HG03064 (cell line): ENCODE measurements around the gene PGA3.
"Not testable (repeated sequence)": the region's sequence is repeated elsewhere in the genome, so short reads cannot be mapped to it uniquely, and the experiment has no call there.

Experiments
- ATAC-seq: cut with Tn5 transposase; IDR thresholded peaks from one replicate; pipeline ENCODE4 v1.9.1; 2021; ENCODE audit warnings: low read depth; ENCODE audit not compliant: unreplicated experiment

PGA3 gene

DNA sequence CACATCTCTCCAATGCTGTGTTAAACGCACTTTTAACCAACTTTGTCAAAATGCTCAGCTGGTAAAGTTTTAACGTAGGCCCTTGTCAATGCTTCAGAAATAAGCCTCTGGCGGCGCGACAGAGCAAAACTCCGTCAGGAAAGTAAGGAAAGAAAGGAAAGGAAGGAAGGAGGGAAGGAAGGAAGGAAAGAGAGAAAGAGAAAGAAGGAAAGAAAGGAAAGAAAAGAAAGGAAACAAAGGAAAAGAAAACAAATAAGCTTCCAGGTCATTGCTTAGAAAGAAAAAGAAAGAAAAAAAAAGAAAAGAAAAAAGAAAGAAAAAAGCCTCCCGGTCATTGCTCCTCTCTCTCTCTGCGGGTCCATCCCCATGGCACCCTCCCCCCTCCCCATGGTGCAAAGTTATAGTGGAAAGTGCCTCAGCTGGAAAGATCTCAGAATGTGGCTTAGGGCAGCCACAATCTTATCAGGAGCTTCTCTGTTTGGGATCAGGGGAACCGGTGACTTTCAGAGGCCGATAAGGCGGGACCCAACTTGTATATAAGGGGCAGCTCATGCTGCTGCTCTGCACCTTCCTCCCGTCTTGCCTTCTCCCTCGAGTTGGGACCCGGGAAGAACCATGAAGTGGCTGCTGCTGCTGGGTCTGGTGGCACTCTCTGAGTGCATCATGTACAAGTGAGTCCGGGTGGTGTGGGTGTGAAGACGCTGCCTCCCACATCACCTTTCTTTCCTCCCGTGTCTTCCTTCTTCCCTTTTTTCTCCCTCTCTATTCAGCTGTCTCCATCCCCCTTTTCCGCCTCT is at the start of gene PGA3:
TSS of gene PGA3 (plus strand) at position 566 of the 797 bp plus-strand sequence. CDS start at position 616, 50 bp downstream.
- not testable (repeated sequence) for ATAC-seq

DNA sequence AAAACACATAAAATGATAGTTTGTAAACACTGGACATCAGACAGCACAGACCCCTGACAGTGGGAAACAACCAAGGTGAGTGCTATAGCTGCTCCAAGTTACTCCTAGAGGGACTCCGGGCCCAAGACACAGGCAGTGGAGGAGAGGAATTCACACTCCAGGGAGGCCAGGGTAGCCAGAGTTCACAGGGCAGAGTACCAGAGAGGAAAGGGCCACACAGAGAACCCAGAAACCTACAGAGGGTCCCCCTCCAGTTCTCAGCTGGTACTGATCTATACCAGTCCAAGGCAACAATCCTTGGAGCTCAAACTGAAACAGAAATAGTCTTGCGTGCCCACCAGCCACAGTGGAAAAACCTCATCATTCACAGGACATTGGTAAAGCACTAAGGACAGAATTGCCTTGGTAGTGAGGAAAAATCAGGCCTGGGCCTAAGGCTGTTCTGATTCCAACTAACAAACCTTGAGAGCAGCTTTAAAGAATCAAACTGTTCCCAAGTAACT is 49.7 kb upstream of the PGA3 start:
- ATAC-seq: no peak

DNA sequence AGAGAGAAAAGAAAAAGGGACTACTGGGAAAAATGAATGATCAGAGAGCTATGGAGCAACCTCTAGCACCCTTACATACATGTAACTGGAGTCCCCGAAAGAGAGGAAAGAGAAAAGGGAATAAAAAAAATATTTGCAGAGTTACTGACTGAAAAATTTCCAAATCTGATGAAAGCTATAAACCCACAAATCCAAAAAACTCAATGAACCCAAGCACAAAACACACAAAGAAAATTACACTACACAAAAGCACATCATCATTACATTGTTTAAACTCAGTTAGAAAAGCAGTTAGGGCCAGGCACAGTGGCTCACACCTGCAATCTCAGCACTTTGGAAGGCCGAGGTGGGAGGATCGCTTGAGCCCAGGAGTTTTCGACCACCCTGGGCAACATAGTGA is 48.8 kb upstream of the PGA3 start:
- no peak for ATAC-seq

DNA sequence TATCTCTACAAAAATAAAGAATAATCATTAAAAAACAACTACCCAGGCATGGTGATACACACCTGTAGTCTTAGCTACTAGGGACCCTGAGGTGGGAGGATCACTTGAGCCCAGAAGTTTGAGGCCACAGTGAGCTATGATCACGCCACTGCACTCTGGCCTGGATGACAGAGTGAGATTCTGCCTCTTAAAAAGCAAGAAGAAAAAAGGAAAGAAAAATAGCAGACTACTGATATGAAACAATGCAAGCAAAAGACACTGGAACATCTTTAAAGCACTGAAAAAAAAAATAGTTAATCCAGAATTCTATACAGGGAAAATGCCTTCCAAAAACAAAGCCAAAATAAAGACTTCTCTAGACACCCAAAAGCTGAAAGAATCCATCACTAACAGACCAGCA is 48.0 kb upstream of the PGA3 start:
- ATAC-seq: no peak

DNA sequence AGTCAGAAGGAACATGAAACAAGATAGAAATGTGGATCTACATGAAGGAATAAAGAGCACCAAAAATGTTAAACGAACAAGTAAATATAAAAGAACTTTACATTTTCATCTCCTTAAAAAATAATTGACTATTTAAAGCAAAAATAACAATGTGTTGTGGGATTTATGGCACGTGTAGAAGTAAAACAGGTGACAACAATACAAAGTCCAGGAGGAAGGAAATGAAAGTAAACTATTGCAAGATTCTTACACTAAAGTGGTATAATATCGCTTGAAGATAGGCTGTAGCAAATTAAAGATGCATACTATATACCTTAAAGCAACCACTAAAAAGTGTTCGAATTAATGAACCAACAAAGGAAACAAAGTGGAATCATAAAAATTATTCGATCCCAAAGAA is 47.6 kb upstream of the PGA3 start:
- ATAC-seq: no peak

DNA sequence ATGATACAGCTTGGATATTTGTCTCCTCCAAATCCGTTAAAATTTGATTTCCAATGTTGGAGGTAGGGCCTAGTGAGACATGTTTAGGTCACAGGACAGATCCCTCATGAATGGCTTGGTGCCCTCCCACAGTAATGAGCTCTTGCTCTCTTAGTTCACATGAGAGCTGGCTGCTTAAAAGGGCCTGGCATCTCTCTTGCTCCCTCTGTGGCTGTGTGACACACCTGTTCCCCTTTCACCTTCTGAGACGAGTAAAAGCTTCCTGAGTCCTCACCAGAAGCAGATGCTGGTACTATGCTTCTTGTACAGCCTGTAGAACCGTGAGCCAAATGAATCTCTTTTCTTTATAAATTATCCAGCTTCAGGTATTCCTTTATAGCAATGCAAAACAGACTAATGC is 45.6 kb upstream of the PGA3 start:
- ATAC-seq: no peak

DNA sequence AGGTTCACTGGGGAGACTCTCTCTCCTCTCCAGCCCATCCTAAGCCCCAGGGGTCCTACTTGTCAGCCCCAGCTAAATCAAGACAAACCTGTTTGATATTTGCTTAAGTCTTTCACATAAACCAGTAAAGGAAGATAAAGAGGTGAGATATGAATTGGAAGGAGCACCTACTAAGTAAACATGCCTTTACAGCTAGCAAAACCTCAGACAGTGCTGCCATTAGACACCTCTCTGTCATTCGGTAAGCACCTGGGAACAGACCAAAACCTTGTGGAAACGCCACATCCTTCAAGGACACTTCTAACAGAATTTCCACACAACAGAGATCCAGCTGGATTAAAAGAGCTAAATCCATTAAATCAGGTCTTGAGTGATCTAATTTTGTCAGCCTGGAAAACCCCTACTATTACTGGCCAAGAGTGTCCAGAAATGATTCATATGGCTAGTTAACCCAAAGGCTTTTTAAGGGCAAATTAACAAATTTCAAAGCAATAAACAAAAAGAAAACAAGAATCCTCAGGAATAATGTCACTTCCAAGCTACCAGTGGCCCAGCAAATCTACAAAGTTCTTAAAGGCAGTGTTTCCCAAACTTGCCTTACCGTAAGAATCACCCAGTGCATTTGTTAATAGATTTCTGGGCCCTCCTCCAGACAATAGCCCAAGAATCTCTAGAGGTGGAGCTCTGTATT is 44.5 kb upstream of the PGA3 start:
- no peak for ATAC-seq

DNA sequence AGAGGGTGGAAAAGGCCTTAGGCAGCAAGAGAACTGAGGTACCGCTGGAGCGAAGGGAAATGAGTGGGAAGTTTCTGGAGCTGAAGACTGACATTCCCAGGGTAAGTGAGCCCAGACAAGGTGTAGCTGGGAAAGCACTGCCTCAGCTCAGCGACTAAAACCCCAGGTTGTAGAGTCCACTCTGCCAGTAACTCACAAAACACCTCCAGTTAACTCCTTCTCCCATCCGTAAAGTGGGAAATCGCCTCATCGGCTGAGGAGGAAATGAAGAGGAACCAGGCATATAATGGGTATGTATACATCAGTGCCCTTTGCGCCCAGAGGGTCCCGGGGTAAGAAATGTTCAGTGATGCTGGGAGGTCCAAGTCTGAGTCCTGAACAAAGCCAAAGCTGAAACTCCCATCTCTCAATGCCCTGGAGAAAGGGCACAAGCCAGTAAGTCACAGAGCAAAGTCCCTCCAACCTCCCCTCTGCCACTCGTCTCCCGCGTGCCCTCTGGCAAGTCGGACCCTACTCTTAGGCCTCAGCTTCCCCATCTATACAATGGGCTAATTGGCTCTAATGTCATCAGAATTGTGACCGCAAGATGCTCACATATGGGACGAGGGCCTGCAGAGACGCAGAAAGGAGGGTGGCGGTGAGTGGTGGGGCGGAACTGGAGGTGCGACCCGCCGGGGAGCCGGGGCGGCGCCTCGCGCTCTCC is 42.7 kb upstream of the PGA3 start:
- no peak for ATAC-seq

DNA sequence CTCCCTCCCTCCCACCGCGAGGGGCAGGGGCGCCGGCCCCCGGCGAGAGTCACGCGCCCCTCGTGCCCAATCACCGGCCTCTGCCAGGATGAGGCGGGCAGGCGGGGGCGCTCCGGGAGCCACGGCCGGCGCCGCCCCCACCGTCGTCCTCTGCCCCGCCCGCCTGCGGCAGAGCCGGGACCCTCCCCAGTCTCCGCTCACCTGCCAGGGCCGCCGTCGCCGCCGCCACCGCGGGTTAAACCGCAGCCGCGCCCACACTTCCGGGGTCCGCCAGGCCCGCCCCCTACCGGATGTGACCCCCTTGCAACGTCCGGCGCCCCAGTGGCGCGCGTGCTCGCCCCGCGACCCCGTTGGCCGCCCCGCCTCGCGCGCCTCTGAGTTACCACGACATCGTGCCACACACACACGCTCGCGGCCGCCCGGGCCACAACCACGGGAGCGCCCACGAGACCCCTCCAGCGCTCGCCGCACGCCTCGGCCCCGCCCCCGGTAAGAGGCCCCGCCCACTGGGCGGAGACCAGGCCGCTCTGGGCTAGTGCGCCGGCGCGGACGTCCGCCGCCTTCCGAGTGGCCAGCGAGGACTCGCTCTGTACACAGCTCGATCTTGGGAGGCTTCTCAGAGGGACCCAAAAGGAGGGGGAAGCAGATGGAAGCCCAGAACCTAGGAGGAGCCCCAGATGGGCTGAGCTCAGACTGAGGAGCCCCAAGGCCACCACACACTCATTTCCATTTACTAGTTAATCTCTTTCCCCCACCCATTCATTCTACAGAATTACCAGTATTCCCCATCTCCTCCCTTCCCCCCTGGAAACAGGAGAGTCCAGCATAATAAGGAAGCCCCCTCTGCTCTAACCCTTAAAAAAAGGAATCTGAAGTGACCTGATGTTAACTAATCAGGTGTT is 41.9 kb upstream of the PGA3 start, which contains the start of gene VPS37C:
TSS of gene VPS37C (minus strand) at position 237 of the 902 bp plus-strand sequence. CDS start 22,597 bp downstream, outside the sequence.
- peak; percentile 74 for ATAC-seq

DNA sequence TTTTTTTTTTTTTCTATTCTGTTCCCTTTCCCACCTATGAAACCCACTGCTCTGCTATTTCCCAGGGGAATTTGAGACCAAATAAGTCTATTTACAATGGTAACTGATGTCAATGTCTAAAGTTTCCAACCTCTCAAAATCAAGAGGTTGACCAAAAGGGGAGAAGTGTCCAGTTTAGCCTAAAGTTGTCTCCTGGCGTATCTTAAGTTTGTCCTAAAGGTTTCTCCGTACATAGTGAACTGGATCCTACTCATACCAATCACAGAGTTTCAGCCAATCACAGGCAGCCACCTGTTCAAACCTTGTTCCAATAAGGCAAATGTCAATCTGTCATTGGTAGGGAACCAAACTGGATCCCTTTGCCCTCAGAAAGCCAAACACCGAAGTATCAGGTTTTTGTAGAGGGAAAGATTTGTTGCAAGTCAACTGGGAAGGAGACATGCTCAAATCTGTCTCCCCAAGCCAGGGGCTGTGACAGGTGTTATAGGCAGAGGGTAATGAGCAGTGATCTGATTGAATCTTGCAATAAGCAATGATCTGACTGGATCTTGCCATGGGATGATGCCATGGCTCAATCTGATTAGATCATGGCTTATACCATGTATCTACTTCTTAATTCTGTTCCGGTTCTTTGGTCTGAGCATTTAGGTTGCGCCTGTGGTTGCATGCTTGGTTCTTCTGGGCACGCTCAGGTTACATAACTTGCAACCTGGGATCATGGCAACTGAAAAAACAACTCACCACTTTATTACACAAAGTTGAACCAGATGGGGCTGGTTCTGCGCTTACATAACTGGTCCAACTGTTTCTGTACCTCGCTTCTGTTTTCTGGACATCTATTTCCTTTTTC is 41.0 kb upstream of the PGA3 start:
- ATAC-seq: no peak

DNA sequence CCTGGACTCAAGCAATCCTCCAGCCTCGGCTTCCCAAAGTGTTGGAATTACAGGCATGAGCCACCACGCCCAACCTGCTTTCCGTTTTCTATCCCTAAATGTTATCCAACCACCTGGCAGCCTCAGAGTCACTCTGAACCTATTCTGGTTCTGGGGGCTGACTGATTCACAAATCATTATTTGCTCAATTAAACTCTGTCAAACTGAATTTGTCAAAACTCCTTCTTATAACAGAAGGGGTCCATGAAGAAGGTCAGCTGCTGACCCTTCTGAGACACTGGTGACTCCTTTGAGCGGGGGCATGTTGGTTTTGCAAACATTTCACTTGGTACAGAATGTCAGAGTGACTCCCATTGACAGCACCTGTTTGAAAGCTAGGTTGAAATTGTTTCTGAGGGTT is 40.3 kb upstream of the PGA3 start:
- no peak for ATAC-seq

DNA sequence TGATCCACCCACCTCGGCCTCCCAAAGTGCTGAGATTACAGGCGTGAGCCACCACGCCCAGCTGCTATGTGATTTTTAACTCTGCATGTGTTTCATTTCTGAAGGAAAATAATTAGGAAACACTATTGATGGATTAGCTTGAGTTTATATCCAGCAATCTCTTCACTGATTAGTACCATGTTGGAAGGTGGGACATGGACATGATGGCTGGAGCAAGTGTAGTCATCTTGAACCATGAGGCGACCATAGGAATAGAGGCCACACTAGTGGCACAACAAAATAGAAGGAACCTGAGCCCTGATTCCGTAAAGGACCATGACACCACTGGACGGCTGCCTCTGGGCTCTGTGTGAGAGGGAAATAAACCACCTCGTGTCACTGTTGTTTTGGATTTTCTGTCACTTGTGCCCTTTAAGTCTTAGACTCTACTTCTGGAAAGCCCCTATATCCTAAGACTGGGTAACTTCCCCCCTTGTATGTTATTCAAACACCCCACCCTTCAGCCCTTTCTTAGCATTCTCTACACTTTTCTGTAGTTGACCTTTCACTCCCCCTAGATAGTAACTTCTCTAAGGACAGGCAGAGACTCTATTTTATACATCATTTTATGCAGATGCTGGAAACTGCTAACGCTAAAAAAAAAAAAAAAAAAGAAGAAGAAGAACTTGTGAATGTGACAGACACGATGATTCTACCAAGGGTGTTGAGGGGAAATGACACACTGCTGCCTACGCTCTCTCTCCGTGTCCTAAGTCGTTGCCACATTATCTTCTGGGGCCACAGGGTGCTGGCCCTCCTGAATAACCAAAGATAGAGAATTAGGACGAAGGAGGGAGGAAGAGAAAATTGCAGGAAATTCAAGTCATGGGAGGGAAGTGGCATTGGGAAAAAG is 39.4 kb upstream of the PGA3 start:
- no peak for ATAC-seq

DNA sequence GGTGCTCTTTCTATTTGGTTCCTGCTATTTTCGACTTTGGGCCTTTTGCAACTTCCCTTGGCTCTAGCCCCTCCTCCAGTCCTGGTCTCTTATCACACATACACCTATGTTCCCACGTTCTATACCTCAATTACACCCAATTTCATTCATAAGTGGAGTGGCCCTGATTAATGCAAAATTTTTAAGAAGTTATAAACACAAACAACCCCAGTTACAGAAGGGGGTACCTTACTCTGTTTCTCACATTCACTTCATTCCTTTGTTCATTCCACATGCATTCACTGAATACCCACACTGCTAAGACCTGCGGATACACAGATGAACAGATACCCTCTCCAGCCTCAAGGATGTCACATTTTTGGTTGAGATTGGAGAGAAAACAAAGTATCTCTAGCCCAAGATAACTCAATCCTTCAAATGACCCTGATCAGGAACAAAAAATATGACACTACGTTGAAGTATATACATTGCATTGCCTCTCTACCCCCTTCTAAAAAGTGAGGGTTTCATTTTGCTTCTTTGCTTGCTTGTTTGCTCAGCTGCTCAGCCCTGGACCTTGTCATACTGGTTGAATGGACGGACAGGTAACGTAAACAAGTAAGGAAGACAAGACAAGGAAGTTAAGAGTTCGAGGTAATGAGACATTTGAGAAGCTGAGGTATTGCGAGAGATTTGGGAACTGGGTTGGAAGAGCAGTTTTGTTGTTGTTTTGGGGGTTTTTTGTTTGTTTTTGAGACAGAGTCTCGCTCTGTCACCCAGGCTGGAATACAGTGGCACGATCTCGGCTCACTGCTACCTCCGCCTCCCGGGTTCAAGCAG is 38.5 kb upstream of the PGA3 start:
- no peak for ATAC-seq

DNA sequence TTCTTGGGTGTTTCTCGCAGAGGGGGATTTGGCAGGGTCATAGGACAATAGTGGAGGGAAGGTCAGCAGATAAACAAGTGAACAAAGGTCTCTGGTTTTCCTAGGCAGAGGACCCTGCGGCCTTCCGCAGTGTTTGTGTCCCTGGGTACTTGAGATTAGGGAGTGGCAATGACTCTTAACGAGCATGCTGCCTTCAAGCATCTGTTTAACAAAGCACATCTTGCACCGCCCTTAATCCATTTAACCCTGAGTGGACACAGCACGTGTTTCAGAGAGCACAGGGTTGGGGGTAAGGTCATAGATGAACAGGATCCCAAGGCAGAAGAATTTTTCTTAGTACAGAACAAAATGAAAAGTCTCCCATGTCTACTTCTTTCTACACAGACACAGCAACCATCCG is 37.5 kb upstream of the PGA3 start:
- not testable (repeated sequence) for ATAC-seq

DNA sequence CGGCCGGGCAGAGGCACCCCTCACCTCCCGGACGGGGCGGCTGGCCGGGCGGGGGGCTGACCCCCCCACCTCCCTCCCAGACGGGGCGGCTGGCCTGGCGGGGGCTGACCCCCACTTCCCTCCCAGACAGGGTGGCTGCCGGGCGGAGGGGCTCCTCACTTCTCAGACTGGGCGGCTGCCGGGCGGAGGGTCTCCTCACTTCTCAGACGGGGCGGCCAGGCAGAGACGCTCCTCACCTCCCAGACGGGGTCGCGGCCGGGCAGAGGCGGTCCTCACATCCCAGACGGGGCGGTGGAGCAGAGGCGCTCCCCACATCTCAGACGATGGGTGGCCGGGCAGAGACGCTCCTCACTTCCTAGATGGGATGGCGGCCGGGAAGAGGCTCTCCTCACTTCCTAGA is 37.0 kb upstream of the PGA3 start:
- ATAC-seq: not testable (repeated sequence)

DNA sequence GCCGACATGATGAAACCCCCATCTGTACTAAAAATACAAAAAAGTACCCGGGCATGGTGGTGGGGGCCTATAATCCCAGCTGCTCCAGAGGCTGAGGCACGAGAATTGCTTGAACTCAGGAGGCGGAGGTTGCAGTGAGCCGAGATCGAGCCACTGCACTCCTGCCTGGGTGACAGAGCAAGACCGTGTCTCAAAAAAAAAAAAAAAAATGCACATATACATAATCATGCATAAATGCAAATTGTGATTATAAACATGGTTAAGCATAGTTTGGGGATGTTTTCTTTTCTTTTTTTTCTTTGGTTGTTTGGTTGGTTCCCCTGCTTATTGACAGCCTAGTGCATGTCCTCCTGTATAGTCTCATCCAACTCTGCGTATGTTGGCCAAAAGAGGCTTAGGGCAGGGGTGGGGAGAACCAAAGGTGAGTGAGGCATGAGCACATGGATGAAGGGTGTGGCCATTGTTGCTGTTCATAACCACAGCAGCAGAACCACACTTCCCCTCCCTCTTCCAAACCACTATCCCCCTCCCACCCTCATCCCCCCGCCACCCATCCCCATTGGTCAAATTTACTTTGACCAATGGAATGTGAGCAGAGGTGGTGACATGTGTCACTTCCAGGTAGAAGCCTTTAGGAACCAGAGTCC is 35.1 kb upstream of the PGA3 start:
- ATAC-seq: no peak

DNA sequence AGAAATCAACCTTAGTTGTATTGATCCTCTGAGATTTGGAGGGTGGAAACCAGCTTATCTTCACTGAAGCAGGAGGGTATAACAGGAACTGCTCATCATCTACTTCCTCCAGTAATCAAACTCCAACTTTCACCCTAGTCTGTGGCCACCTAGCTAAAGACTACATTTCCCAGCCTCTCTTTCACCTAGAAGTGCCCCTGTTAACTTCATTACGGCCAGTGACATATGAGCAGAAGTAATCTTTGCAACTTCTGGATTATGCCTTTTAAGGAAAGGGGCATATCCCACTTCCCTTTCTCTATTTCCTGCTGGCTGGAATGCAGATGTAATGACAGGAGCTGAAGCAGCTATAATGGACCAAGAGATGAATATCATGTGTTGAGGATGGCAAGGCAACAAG is 34.5 kb upstream of the PGA3 start:
- no peak for ATAC-seq
